GM23338 (cell line): ENCODE measurements around the gene DKK2. TPM values are rescaled to one million over a fixed set of nuclear protein-coding genes. Genes with fewer than 3 reads are reported as not detected.
A peak's percentile ranks its signal among the peaks of the same experiment; 100 is the strongest.

Experiments
- ATAC-seq: fragments of 200-7000 bp; cut with Tn5 transposase; 3 replicates; pipeline ENCODE4 v1.9.1; 2020
- DNase-seq: peaks from one replicate; pipeline ENCODE4 v3.0.0-alpha.2; 2015; ENCODE audit warnings: low spot score
- H2AFZ ChIP-seq: fragments of 200-600 bp; sonication (generic); 2 replicates; pipeline ENCODE4 v1.8.0; 2016; ENCODE audit warnings: antibody characterized with exemption, mild to moderate bottlenecking, moderate library complexity
- H3F3A ChIP-seq: fragments of 200-600 bp; sonication (generic); replicated peaks from 2 replicates; pipeline ENCODE4 v1.8.0; 2017; ENCODE audit warnings: antibody characterized with exemption, mixed run types, low read depth
- H3K27ac ChIP-seq: fragments of 200-600 bp; sonication (generic); 2 replicates; pipeline ENCODE4 v1.6.1; 2016; ENCODE audit warnings: low read depth
- H3K27me3 ChIP-seq: fragments of 200-600 bp; sonication (generic); 2 replicates; pipeline ENCODE4 v1.8.0; 2016; ENCODE audit warnings: mild to moderate bottlenecking, mixed run types, moderate library complexity; ENCODE audit not compliant: insufficient read depth
- H3K36me3 ChIP-seq: fragments of 200-600 bp; sonication (generic); 2 replicates; pipeline ENCODE4 v1.8.0; 2016; ENCODE audit warnings: mild to moderate bottlenecking; ENCODE audit not compliant: insufficient read depth
- H3K4me1 ChIP-seq: fragments of 200-600 bp; sonication (generic); 2 replicates; pipeline ENCODE4 v1.8.0; 2016; ENCODE audit warnings: mild to moderate bottlenecking, moderate library complexity; ENCODE audit not compliant: insufficient read depth
- H3K4me2 ChIP-seq: fragments of 200-600 bp; sonication (generic); 2 replicates; pipeline ENCODE4 v1.7.1; 2017; ENCODE audit warnings: mixed run types
- H3K4me3 ChIP-seq: fragments of 200-600 bp; sonication (generic); 2 replicates; pipeline ENCODE4 v1.6.1; 2016; ENCODE audit warnings: mixed run types
- H3K79me2 ChIP-seq: fragments of 200-600 bp; sonication (generic); replicated peaks from 2 replicates; pipeline ENCODE4 v1.8.0; 2017; ENCODE audit warnings: mild to moderate bottlenecking; ENCODE audit not compliant: insufficient read depth
- H3K9me2 ChIP-seq: fragments of 200-600 bp; sonication (generic); 2 replicates; pipeline ENCODE4 v1.8.0; 2017; ENCODE audit not compliant: insufficient read depth
- H4K20me1 ChIP-seq: fragments of 200-600 bp; sonication (generic); replicated peaks from 2 replicates; pipeline ENCODE4 v1.8.0; 2017; ENCODE audit warnings: mild to moderate bottlenecking; ENCODE audit not compliant: insufficient read depth
- H3K27ac Mint-ChIP-seq: 2 replicates; pipeline ENCODE4 v1.8.0; 2020; ENCODE audit warnings: inconsistent platforms, mild to moderate bottlenecking, moderate library complexity, mixed read lengths
- H3K27me3 Mint-ChIP-seq: 3 replicates; pipeline ENCODE4 v1.8.0; 2022; ENCODE audit warnings: low read depth, mild to moderate bottlenecking, moderate library complexity, mixed read lengths, inconsistent platforms; ENCODE audit not compliant: insufficient read depth, poor library complexity
- H3K36me3 Mint-ChIP-seq: 3 replicates; pipeline ENCODE4 v1.8.0; 2021; ENCODE audit warnings: low read depth, mild to moderate bottlenecking, inconsistent platforms, moderate library complexity, mixed read lengths
- H3K4me1 Mint-ChIP-seq: 3 replicates; pipeline ENCODE4 v1.8.0; 2020; ENCODE audit warnings: mild to moderate bottlenecking, inconsistent platforms, mixed read lengths
- H3K4me3 Mint-ChIP-seq: 3 replicates; pipeline ENCODE4 v1.8.0; 2021; ENCODE audit warnings: moderate library complexity, mild to moderate bottlenecking, inconsistent platforms, mixed read lengths
- H3K9me3 Mint-ChIP-seq: 3 replicates; pipeline ENCODE4 v1.8.0; 2020; ENCODE audit warnings: moderate library complexity, mild to moderate bottlenecking, inconsistent platforms, mixed read lengths
- CREB1 ChIP-seq: fragments of 250-450 bp; sonication (Bioruptor Pico); IDR thresholded peaks from 2 replicates; pipeline ENCODE4 v1.5.0; 2020; ENCODE audit warnings: low read depth, mild to moderate bottlenecking, moderate library complexity
- CTCF ChIP-seq, 2 experiments: fragments of 200-600 bp in 1 of 2; sonication (generic) in 1 of 2; conservative IDR thresholded peaks; 2 replicates each; pipeline versions ENCODE4 v1.5.1 to v1.6.1; 2016 to 2017; ENCODE audit warnings: antibody characterized with exemption in 2 of 2, low read depth in 2 of 2, mild to moderate bottlenecking in 2 of 2, moderate library complexity in 1 of 2
- ETS1 ChIP-seq: IDR thresholded peaks from 2 replicates; pipeline ENCODE4 v1.6.1; 2016; ENCODE audit warnings: antibody characterized with exemption
- EZH2 ChIP-seq: fragments of 200-600 bp; sonication (generic); IDR thresholded peaks from one replicate; pipeline ENCODE4 v1.8.0; 2017; ENCODE audit warnings: antibody characterized with exemption, mild to moderate bottlenecking, low read depth; ENCODE audit not compliant: unreplicated experiment
- EZH2phosphoT487 ChIP-seq: fragments of 200-600 bp; sonication (generic); IDR thresholded peaks from one replicate; pipeline ENCODE4 v1.8.1; 2018; ENCODE audit warnings: antibody characterized with exemption; ENCODE audit not compliant: unreplicated experiment
- JUNB ChIP-seq: IDR thresholded peaks from one replicate; pipeline ENCODE4 v1.6.1; 2016; ENCODE audit warnings: antibody characterized with exemption; ENCODE audit not compliant: unreplicated experiment
- NANOG ChIP-seq: IDR thresholded peaks from 2 replicates; pipeline ENCODE4 v1.6.1; 2016; ENCODE audit warnings: antibody characterized with exemption, borderline replicate concordance
- POLR2AphosphoS5 ChIP-seq: IDR thresholded peaks from 2 replicates; pipeline ENCODE4 v1.6.1; 2016; ENCODE audit warnings: antibody characterized with exemption, low read depth
- REST ChIP-seq: IDR thresholded peaks from one replicate; pipeline ENCODE4 v1.6.1; 2018; ENCODE audit warnings: antibody characterized with exemption; ENCODE audit not compliant: unreplicated experiment
- STAT1 ChIP-seq: IDR thresholded peaks from one replicate; pipeline ENCODE4 v1.6.1; 2016; ENCODE audit warnings: antibody characterized with exemption; ENCODE audit not compliant: unreplicated experiment
- ZNF114 ChIP-seq: fragments of 250-450 bp; sonication (Bioruptor Pico); IDR thresholded peaks from 2 replicates; pipeline ENCODE4 v1.5.0; 2020; ENCODE audit warnings: mild to moderate bottlenecking, moderate library complexity
- ZNF331 ChIP-seq: fragments of 250-450 bp; sonication (Bioruptor Pico); IDR thresholded peaks from 2 replicates; pipeline ENCODE4 v1.5.0; 2020; ENCODE audit warnings: low read depth, mild to moderate bottlenecking, moderate library complexity
- polyA plus RNA-seq: library from polyadenylated mRNA; unstranded; fragments of >200 nt; fragmentation: Nextera tagmentation; extraction: Ambion mirVana; gene quantifications from 2 replicates; pipeline ENCODE4 v1.2.1, GENCODE V29; 2016
- total RNA-seq: library from RNA; depleted of rRNA; stranded (reverse); fragments of >200 nt; shearing (Covaris generic); gene quantifications from 2 replicates; pipeline ENCODE4 v1.2.3, GENCODE V29; 2014

DKK2 gene
- total and polyA plus RNA-seq, 2 experiments from 2014 or later, result 0.05 TPM; not detected in 1

- no peak for TF ChIP-seq NANOG
- no peak for TF ChIP-seq STAT1
- TF ChIP-seq ZNF114 (CRISPR knock-in tag), result no peak
- TF ChIP-seq ETS1, result no peak
- peak; percentile 58 to 78 for TF ChIP-seq CTCF (conservative IDR thresholded peaks at IDR 0.05; ENCODE audit: low read depth in 2 of 2)
- no peak for TF ChIP-seq ZNF331
- no peak for TF ChIP-seq REST
- TF ChIP-seq EZH2phosphoT487, result no peak
- TF ChIP-seq JUNB, result no peak
- peak; percentile 73 for TF ChIP-seq EZH2
- TF ChIP-seq POLR2AphosphoS5, result no peak
Observed at GRCh38 chr4:107034091-107034995, 1.8 kb downstream of the DKK2 start (continued).

- no peak for ATAC-seq
- H3K36me3 ChIP-seq, result no peaks in the 10 kb centered on the region
- H3K4me3 Mint-ChIP-seq, result no peak overlapping the region
- TF ChIP-seq POLR2AphosphoS5 (no peak), JUNB (no peak), ETS1 (no peak), ZNF114 (CRISPR knock-in tag) (no peak), STAT1 (no peak), CTCF (conservative IDR thresholded peaks at IDR 0.05; ENCODE audit: low read depth in 2 of 2) (no peak), NANOG (no peak), CREB1 (CRISPR knock-in tag) (no peak), EZH2 (no peak)
- no peak overlapping the region for H3K27ac ChIP-seq
- no peaks in the 10 kb centered on the region for H3K9me2 ChIP-seq
- H3K4me2 ChIP-seq, result no peak overlapping the region
- no peak overlapping the region for H3K27ac Mint-ChIP-seq
- no peaks in the 10 kb centered on the region for H3K79me2 ChIP-seq
- no peaks in the 10 kb centered on the region for H3K27me3 Mint-ChIP-seq
- peaks cover 3% of the 10 kb centered on the region; the same call in 1 of the 2 replicates for H3K4me1 ChIP-seq
- DNase-seq, result no peak
- peaks cover 8% of the 10 kb centered on the region for H3K4me1 Mint-ChIP-seq
- no peak overlapping the region for H2AFZ ChIP-seq
- no peaks in the 10 kb centered on the region for H3K9me3 Mint-ChIP-seq
- no peak overlapping the region for H3K4me3 ChIP-seq
- H3K36me3 Mint-ChIP-seq, result no peaks in the 10 kb centered on the region
- H3K27me3 ChIP-seq, result no peaks in the 10 kb centered on the region; the same call in 1 of the 2 replicates
- no peaks in the 10 kb centered on the region for H4K20me1 ChIP-seq
- H3F3A ChIP-seq, result no peaks in the 10 kb centered on the region
Observed at GRCh38 chr4:107027379-107027778, 8.7 kb downstream of the DKK2 start.
